DND-41 (cell line): Measurements from ENCODE around the gene RAB9A.

Source experiments
- EZH2 ChIP-seq: IDR thresholded peaks from 3 replicates; pipeline ENCODE4 v1.6.1; 2012; ENCODE audit warnings: borderline replicate concordance, low read depth, mild to moderate bottlenecking, moderate library complexity, low read length, inconsistent platforms; ENCODE audit not compliant: severe bottlenecking
- TF ChIP-seq, protein P1 (sequence below): IDR thresholded peaks from 2 replicates; pipeline ENCODE4 v1.5.1; 2012; ENCODE audit warnings: borderline replicate concordance, low read length, moderate library complexity, mild to moderate bottlenecking; ENCODE audit not compliant: poor library complexity, severe bottlenecking; ENCODE audit errors: extremely low read depth

DNA sequence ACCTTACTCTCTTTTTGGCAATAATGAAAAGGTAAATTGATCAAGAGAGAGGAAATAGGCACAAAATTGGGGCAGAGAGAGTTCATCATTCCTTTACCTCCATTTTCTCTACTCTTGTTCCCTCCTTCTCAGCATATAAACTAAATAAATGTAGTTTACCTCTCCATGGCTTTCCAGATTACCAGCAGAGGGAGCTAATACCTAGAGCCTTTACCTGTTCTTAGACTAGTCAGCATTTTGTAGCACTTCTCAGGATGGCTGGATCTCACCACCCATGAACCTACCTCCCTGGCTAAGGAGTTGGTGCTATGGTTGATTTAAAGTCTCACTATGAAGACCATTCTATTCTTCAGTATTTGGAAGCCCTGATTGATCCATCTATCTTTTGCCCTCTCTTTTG lies 61.3 kb downstream of the RAB9A start:
- TF ChIP-seq, protein P1, sequence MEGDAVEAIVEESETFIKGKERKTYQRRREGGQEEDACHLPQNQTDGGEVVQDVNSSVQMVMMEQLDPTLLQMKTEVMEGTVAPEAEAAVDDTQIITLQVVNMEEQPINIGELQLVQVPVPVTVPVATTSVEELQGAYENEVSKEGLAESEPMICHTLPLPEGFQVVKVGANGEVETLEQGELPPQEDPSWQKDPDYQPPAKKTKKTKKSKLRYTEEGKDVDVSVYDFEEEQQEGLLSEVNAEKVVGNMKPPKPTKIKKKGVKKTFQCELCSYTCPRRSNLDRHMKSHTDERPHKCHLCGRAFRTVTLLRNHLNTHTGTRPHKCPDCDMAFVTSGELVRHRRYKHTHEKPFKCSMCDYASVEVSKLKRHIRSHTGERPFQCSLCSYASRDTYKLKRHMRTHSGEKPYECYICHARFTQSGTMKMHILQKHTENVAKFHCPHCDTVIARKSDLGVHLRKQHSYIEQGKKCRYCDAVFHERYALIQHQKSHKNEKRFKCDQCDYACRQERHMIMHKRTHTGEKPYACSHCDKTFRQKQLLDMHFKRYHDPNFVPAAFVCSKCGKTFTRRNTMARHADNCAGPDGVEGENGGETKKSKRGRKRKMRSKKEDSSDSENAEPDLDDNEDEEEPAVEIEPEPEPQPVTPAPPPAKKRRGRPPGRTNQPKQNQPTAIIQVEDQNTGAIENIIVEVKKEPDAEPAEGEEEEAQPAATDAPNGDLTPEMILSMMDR, result peak; percentile 57
- no peak for TF ChIP-seq EZH2
